ENCODE results near the gene ZC3H12D. TPM values are rescaled to one million over a fixed set of nuclear protein-coding genes. Genes with fewer than 3 reads are reported as not detected.
A peak's percentile ranks its signal among the peaks of the same experiment; 100 is the strongest.

Gene ZC3H12D
- total and polyA plus RNA-seq, 2 donors (not counting 1 experiment from before 2014, with no cell fraction given) = 63.1 to 190 TPM

DNA sequence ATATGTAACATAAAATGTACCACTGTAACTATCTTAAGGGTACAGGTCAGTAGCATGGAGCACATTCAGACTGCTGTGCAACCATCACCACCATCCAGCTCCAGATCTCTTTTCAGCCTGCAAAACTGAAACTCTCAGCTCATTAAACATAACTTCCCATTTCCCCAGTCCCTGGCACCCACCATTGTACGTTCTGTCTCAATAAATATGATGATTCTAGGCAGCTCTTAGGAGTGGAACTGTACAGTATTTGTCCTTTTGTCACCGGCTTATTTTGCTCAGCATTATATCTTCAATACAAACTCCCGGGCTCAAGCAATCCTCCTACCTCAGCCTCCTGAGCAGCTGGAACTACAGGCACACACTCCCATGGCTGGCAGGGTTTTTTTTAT lies 1.5 kb downstream of the ZC3H12D start:
- Histone ChIP-seq H3K4me2 (replicated peaks; ENCODE audit: low read depth, low read length, poor library complexity, severe bottlenecking) (peak overlapping the region; percentile 97), H3K27ac (ENCODE audit: low read length in 2 of 2) (peak overlapping the region; percentile 94 to 98), H3K9ac (ENCODE audit: low read length) (peak overlapping the region; percentile 67), H3K4me3 (ENCODE audit: control extremely low read depth in 1 of 5, extremely low read depth in 1 of 5, insufficient read depth in 1 of 5, low read depth in 2 of 5, low read length in 4 of 5) (peak overlapping the region; percentile 55 to 77 (median 71)), H2AFZ (ENCODE audit: insufficient read depth, low read depth, low read length, poor library complexity, severe bottlenecking) (no peak overlapping the region), H3K36me3 (replicated peaks in 1 of 2; ENCODE audit: control extremely low read depth in 1 of 2, control insufficient read depth in 1 of 2, extremely low read depth in 1 of 2, insufficient read depth in 2 of 2, low read length in 1 of 2) (peaks cover 0 to 16% of the 10 kb centered on the region in 2 experiments), H3K4me1 (ENCODE audit: control insufficient read depth in 2 of 2, insufficient read depth in 2 of 2, low read length in 2 of 2) (peaks cover 80 to 92% of the 10 kb centered on the region in 2 donors), H3K27me3 (replicated peaks in 1 of 4; ENCODE audit: control extremely low read depth in 1 of 4, control insufficient read depth in 3 of 4, insufficient read depth in 4 of 4, low read length in 3 of 4) (no peaks in the 10 kb centered on the region), H3K79me2 (ENCODE audit: control insufficient read depth, insufficient read depth, low read length) (peaks cover 64% of the 10 kb centered on the region), H4K20me1 (ENCODE audit: control insufficient read depth, insufficient read depth, low read length, poor library complexity, severe bottlenecking) (no peaks in the 10 kb centered on the region), H3K9me3 (ENCODE audit: control extremely low read depth in 1 of 3, control insufficient read depth in 2 of 3, insufficient read depth in 1 of 3, low read length in 2 of 3) (no peaks in the 10 kb centered on the region)
- ChIA-PET CTCF (interaction anchor here (0.9 to 3.5 kb wide), 5 partner anchors 10 to 53 kb away, joined by 3 to 35 read pairs (median 6); no protein-coding TSS in a partner anchor), POLR2A (interaction anchor here (0.7 to 1.8 kb wide), 4 partner anchors 11 to 62 kb away, joined by 3 to 4 read pairs (median 4); partner anchors contain the start of gene PPIL4)
- peak; percentile 6 for ATAC-seq (ENCODE audit: low read depth)
- intact Hi-C loops (cut with micrococcal nuclease) = no loop called here
- WGBS (ENCODE audit: insufficient coverage) = no CpG with 5 or more reads among the region's 3 CpGs
- TF ChIP-seq, protein P1, sequence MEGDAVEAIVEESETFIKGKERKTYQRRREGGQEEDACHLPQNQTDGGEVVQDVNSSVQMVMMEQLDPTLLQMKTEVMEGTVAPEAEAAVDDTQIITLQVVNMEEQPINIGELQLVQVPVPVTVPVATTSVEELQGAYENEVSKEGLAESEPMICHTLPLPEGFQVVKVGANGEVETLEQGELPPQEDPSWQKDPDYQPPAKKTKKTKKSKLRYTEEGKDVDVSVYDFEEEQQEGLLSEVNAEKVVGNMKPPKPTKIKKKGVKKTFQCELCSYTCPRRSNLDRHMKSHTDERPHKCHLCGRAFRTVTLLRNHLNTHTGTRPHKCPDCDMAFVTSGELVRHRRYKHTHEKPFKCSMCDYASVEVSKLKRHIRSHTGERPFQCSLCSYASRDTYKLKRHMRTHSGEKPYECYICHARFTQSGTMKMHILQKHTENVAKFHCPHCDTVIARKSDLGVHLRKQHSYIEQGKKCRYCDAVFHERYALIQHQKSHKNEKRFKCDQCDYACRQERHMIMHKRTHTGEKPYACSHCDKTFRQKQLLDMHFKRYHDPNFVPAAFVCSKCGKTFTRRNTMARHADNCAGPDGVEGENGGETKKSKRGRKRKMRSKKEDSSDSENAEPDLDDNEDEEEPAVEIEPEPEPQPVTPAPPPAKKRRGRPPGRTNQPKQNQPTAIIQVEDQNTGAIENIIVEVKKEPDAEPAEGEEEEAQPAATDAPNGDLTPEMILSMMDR (IDR thresholded peaks at IDR 0.05) = no peak
- TF ChIP-seq EZH2 (IDR thresholded peaks at IDR 0.05; ENCODE audit: borderline replicate concordance, insufficient read depth, low read depth, low read length, poor library complexity, severe bottlenecking) = no peak
- H3K27ac Mint-ChIP-seq = peak overlapping the region; percentile 99
- H3K4me3 Mint-ChIP-seq = peak overlapping the region; percentile 94
- H3K9me3 Mint-ChIP-seq (ENCODE audit: insufficient read depth) = no peaks in the 10 kb centered on the region
- H3K27me3 Mint-ChIP-seq = no peaks in the 10 kb centered on the region
- H3K4me1 Mint-ChIP-seq = peaks cover 76% of the 10 kb centered on the region
- peak; percentile 79 for DNase-seq

DNA sequence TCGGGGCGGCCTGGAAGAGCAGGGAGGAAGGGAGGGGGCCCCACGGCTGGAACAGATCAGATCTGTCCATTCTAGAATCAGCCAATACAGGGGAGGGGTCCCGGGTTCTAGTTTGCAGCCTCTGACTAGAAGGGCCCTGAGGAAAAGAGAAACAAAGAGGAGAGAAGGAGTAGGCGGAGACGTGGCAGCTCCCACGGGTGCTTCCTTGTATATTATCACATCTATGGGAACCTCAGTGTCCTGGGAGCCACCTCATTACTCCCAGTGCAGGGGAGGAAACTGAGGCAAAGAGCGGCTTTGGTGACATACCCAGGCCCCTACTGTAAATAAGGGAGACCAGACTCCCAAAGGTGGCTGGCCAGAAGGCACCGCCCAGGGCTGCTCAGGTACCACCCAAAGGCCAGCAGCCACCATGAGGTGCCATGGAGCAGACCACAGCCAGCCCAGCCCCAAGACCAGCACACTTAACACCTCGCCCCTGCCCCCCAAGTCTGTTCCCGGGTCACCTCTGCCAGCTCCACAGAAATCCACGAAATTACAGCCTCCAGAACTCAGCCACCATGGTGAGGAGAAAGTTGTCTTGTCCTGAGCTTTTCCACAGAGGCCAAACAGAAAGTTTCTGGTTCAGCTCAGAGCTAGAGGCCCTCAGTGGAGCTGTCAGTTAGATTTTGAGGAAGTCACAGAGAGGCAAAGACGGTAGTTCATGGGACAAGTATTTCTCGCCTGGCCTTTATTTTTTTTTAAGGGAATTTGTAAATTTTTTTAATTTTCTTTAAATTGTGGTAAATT lies 2.1 kb downstream of the ZC3H12D start:
- Mint-ChIP-seq H3K4me3 (peak overlapping the region; percentile 94), H3K4me1 (peaks cover 72% of the 10 kb centered on the region), H3K27ac (peak overlapping the region; percentile 99), H3K9me3 (ENCODE audit: insufficient read depth) (no peaks in the 10 kb centered on the region), H3K27me3 (no peaks in the 10 kb centered on the region)
- Histone ChIP-seq H3K79me2 (ENCODE audit: control insufficient read depth, insufficient read depth, low read length) (peaks cover 65% of the 10 kb centered on the region), H2AFZ (ENCODE audit: insufficient read depth, low read depth, low read length, poor library complexity, severe bottlenecking) (no peak overlapping the region), H3K4me3 (ENCODE audit: control extremely low read depth in 1 of 5, extremely low read depth in 1 of 5, insufficient read depth in 1 of 5, low read depth in 2 of 5, low read length in 4 of 5) (peak overlapping the region; percentile 55 to 77 (median 71)), H4K20me1 (ENCODE audit: control insufficient read depth, insufficient read depth, low read length, poor library complexity, severe bottlenecking) (no peaks in the 10 kb centered on the region), H3K4me2 (replicated peaks; ENCODE audit: low read depth, low read length, poor library complexity, severe bottlenecking) (peak overlapping the region; percentile 97), H3K9ac (ENCODE audit: low read length) (peak overlapping the region; percentile 67), H3K4me1 (ENCODE audit: control insufficient read depth in 2 of 2, insufficient read depth in 2 of 2, low read length in 2 of 2) (peaks cover 75 to 90% of the 10 kb centered on the region in 2 donors), H3K27ac (ENCODE audit: low read length in 2 of 2) (peak overlapping the region; percentile 94 to 98), H3K27me3 (replicated peaks in 1 of 4; ENCODE audit: control extremely low read depth in 1 of 4, control insufficient read depth in 3 of 4, insufficient read depth in 4 of 4, low read length in 3 of 4) (no peaks in the 10 kb centered on the region), H3K9me3 (ENCODE audit: control extremely low read depth in 1 of 3, control insufficient read depth in 2 of 3, insufficient read depth in 1 of 3, low read length in 2 of 3) (no peaks in the 10 kb centered on the region), H3K36me3 (replicated peaks in 1 of 2; ENCODE audit: control extremely low read depth in 1 of 2, control insufficient read depth in 1 of 2, extremely low read depth in 1 of 2, insufficient read depth in 2 of 2, low read length in 1 of 2) (peaks cover 0 to 16% of the 10 kb centered on the region in 2 experiments)
- ATAC-seq (ENCODE audit: low read depth) (peak; percentile 6), DNase-seq (peak; percentile 76)
- intact Hi-C loops (cut with micrococcal nuclease) = no loop called here
- POLR2A ChIA-PET = interaction anchor here (0.7 to 1.8 kb wide), 4 partner anchors 11 to 63 kb away, joined by 3 to 4 read pairs (median 4); partner anchors contain the start of gene PPIL4
- 33% methylated on average over 4 of the region's 14 CpGs for WGBS (ENCODE audit: insufficient coverage)
- CTCF ChIA-PET = interaction anchor here (0.9 to 2.5 kb wide), 3 partner anchors 39 to 54 kb away, joined by 4 to 11 read pairs (median 6); no protein-coding TSS in a partner anchor
- TF ChIP-seq, protein P1 (IDR thresholded peaks at IDR 0.05) = no peak
- no peak for TF ChIP-seq EZH2 (IDR thresholded peaks at IDR 0.05; ENCODE audit: borderline replicate concordance, insufficient read depth, low read depth, low read length, poor library complexity, severe bottlenecking)

Data from B cell (primary cell).